HS-27A (cell line): ENCODE results near the gene DDX25.

Source experiments
- DNase-seq: peaks from one replicate; pipeline ENCODE4 v3.0.0-alpha.2; 2012; ENCODE audit warnings: low read depth, missing footprints

DDX25 gene

GRCh38 chr11:125935618-125936199 lies 31.4 kb downstream of the DDX25 start:
- no peak for DNase-seq

GRCh38 chr11:125938418-125938817 lies 34.1 kb downstream of the DDX25 start:
- DNase-seq: no peak

- DNase-seq: no peak
Measured at GRCh38 chr11:125939081-125939521, 34.8 kb downstream of the DDX25 start.

DNA sequence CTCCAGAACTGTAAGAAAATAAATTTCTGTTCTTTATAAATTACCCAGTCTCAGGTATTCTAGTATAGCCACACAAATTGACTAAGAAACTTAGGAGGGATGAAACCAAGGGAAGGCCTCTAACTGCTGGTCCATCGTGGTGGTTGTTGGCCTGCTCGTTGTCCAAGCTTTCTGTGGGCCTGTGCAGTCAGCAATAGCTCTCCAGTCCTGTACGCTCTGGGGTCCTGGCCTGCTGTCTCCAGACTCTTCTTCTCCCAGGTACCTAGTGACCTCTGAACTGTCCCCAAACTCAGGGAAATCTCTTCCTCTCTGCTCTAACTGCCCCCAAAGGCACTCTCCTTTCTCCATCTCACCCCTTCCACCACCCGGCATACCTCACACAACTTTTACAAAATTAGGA lies 35.8 kb downstream of the DDX25 start:
- DNase-seq: no peak

DNA sequence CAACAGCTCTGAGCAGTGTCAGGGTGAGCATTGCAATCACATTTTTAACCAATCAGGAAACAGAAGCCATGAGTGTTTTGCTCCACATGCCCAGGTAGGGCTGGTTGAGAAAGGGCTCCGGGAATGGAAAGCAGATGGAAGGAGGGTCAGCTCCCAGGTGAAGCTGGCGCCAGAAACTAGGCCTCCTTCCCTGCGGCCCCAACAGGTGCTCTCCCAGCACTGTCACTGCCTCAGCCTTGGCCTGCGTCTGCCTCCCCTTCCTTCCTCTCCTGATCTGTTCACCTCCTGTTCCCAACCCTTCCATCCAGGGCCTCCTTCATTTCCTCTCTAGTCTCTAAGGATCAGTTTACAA lies 36.9 kb downstream of the DDX25 start:
- DNase-seq: no peak

GRCh38 chr11:125941619-125942611 lies 37.6 kb downstream of the DDX25 start:
- no peak for DNase-seq

GRCh38 chr11:125942771-125943428 lies 38.6 kb downstream of the DDX25 start:
- DNase-seq: no peak

- DNase-seq: no peak
Measured at GRCh38 chr11:125943661-125944349, 39.5 kb downstream of the DDX25 start.

DNA sequence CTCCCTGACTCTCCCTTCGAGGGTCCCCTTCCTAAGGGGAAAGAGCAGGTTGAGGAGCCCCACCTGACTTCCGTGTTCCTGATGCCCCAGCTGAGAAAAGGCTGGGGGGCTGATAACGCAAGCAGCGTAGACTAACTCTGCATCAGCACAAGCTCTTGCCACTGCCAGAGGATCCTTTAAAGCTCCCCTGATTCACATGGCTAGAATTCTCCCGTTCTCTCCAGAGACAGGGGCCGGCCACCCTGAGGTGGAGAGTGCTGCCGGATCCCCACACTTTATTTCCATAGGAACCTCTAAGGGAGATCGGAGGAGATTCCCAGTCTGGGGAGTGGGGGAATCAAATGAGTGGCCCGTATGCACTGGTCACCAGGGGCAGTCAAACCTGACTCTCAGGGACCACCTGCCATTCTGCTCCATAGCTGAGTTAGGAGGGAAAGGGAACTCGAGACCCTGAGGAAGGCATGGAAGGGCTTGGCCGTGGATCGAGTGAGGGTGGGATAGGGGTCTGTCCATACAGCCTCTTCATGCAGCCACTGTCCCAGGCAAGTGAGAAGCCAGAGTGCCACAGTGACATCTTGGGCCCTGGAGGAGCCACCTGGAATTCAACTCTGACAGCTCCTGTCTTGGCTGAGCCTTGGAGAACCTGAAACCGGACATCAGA lies 40.2 kb downstream of the DDX25 start:
- no peak for DNase-seq

- DNase-seq: no peak
Measured at GRCh38 chr11:125945011-125945796, 40.9 kb downstream of the DDX25 start.

DNA sequence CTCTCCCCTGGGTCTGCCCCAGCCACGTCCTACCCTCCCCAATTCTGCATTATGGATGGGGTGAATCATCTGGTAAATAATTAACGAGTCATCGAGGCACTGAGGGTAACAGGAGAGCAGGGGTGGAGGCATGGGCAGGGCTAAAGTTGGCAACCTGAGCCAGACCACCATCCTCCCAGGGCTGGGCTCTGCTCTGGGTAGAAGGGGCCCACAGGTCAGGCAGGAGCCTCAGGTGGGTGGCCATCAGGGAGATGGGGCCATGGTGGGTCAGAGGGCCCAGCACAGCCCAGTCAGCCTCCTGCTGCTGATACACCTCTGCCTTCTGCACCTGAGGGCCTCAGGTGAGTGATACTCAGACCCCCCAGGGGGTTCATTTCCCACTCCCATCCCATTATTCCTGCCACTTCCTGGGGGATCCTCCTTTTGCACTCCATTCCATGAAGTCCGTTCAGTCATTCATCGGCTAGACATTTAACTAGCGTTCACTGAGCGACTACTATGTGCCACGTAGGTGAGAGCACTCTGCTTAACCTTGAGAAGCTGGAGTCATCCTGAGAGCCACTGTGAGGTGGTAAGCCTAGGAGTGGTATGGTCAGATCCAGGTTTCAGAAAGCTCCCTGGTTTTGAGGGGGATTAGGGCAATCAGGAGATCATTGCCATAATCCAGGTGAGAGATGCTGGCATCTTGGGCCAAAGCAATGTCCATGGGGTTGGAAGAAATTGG lies 41.7 kb downstream of the DDX25 start, which contains the start of gene VSIG10L2:
VSIG10L2 (plus strand) TSS at position 248 of the 724 bp plus-strand sequence; CDS start at position 260, 12 bp downstream.
- no peak for DNase-seq

DNA sequence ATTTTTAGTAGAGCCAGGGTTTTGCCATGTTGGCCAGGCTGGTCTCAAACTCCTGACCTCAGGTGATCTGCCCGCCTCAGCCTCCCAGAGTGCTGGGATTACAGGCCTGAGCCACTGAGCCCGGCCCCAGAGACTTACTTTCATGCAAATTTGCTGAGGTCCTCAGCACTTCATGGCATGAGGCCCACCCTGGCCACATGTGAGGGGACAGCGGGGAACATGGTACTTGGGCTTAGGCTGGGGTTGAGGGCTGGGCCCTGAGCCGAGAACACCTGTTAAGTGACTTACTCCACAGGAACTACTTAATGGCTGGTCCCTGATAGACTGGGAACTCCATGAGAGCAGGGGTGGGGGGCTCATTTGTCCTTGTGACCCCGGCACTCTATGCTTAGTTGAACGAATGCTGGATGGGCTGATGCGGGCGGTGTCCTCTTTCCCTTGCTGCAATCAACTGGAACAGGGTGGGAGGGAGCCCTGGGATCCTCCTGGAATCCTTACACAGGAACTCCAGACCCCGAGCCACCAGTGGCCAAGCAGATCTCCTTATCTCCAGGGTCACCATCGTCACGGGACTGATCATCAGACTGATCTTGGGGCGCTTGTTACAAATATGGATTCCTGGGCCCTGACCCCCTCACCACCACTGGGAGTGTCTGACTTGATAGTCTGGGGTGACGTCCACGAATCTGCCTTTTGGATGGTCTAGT lies 42.6 kb downstream of the DDX25 start:
- no peak for DNase-seq

GRCh38 chr11:125947419-125948277 lies 43.3 kb downstream of the DDX25 start:
- DNase-seq: no peak

- DNase-seq: no peak
Measured at GRCh38 chr11:125948278-125949051, 44.2 kb downstream of the DDX25 start.

GRCh38 chr11:125949271-125950177 lies 45.2 kb downstream of the DDX25 start:
- no peak for DNase-seq

- no peak for DNase-seq
Measured at GRCh38 chr11:125950178-125950490, 45.8 kb downstream of the DDX25 start.
